ENCODE data around the gene IL22RA1. TPM values are rescaled to one million over a fixed set of nuclear protein-coding genes. Genes with fewer than 3 reads are reported as not detected.
A peak's percentile ranks its signal among the peaks of the same experiment; 100 is the strongest.

The IL22RA1 gene
- total and polyA plus RNA-seq, 2 donors (not counting 1 experiment from before 2014, with no cell fraction given), result under 0.01 to 0.03 TPM

DNA sequence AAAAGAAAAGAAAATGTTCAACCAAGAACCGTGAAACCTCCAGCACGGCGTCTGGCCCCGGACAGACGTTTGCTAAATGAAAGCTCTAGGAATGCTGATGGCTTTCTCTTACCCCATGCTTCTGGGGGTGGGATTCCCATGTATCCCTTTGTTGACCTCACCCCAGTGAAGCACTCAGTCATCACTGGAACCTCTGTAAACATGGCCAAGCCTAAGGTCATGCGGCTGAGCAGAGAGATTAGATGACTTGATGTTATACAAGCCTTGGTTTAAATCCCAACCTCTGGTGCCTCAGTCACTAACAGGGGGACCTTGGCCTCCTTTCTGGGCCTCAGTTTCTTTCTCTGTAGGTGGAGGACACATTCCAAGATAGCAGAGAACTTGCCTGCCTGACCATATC, 28.2 kb downstream of the IL22RA1 start:
- Histone ChIP-seq H4K20me1 (ENCODE audit: control insufficient read depth, extremely low read depth, insufficient read depth, low read length) (no peaks in the 10 kb centered on the region), H3K4me2 (ENCODE audit: extremely low read depth, insufficient read depth, low read length) (no peak overlapping the region), H3K36me3 (ENCODE audit: control insufficient read depth, insufficient read depth, low read length) (no peaks in the 10 kb centered on the region), H3K4me3 (replicated peaks in 1 of 4; ENCODE audit: control extremely low read depth in 1 of 4, insufficient read depth in 1 of 4, low read depth in 3 of 4, low read length in 4 of 4) (no peak overlapping the region), H3K4me1 (ENCODE audit: control insufficient read depth, extremely low read depth, insufficient read depth, low read length) (no peaks in the 10 kb centered on the region), H3K79me2 (ENCODE audit: control insufficient read depth, insufficient read depth, low read length) (no peaks in the 10 kb centered on the region), H3K9ac (ENCODE audit: insufficient read depth, low read length) (no peak overlapping the region), H2AFZ (ENCODE audit: low read length) (no peak overlapping the region), H3K27me3 (ENCODE audit: control insufficient read depth, insufficient read depth, low read length) (peaks cover 12% of the 10 kb centered on the region), H3K27ac (ENCODE audit: insufficient read depth, low read length) (no peak overlapping the region), H3K9me3 (ENCODE audit: control insufficient read depth, insufficient read depth, low read depth, low read length) (no peaks in the 10 kb centered on the region)
- TF ChIP-seq EZH2 (IDR thresholded peaks at IDR 0.05; ENCODE audit: low read length, missing control alignments), result no peak
- TF ChIP-seq, protein P1, sequence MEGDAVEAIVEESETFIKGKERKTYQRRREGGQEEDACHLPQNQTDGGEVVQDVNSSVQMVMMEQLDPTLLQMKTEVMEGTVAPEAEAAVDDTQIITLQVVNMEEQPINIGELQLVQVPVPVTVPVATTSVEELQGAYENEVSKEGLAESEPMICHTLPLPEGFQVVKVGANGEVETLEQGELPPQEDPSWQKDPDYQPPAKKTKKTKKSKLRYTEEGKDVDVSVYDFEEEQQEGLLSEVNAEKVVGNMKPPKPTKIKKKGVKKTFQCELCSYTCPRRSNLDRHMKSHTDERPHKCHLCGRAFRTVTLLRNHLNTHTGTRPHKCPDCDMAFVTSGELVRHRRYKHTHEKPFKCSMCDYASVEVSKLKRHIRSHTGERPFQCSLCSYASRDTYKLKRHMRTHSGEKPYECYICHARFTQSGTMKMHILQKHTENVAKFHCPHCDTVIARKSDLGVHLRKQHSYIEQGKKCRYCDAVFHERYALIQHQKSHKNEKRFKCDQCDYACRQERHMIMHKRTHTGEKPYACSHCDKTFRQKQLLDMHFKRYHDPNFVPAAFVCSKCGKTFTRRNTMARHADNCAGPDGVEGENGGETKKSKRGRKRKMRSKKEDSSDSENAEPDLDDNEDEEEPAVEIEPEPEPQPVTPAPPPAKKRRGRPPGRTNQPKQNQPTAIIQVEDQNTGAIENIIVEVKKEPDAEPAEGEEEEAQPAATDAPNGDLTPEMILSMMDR (conservative IDR thresholded peaks at IDR 0.05 in 1 of 2, IDR thresholded peaks at IDR 0.05 in 1 of 2; ENCODE audit: low read depth in 1 of 2, low read length in 2 of 2), result no peak
- DNase-seq (ENCODE audit: low read depth in 2 of 2), result no peak

DNA sequence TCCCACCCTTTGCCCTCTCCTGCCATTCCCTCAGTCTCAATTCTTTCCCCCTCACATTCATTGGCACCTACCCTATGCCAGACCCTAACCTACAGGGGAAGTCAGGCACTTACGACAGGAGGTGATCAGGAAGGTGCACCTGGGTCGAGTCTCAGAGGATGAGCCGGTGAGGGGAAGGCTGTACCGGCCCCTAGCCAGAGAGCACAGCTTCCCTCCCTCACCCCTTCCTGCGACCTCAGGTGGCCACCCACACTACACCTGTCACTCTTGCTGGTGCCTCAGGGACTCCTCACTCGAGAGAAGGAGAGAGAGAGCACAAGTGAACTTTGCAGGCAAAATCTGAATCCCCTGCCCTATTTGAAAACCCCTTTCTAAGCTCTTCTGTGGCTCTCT, 29.3 kb downstream of the IL22RA1 start:
- peaks cover 12% of the 10 kb centered on the region for H3K27me3 ChIP-seq (ENCODE audit: control insufficient read depth, insufficient read depth, low read length)
- no peak overlapping the region for H3K4me3 ChIP-seq (replicated peaks in 1 of 4; ENCODE audit: control extremely low read depth in 1 of 4, insufficient read depth in 1 of 4, low read depth in 3 of 4, low read length in 4 of 4)
- no peak overlapping the region for H2AFZ ChIP-seq (ENCODE audit: low read length)
- H3K9me3 ChIP-seq (ENCODE audit: control insufficient read depth, insufficient read depth, low read depth, low read length), result no peaks in the 10 kb centered on the region
- no peaks in the 10 kb centered on the region for H3K36me3 ChIP-seq (ENCODE audit: control insufficient read depth, insufficient read depth, low read length)
- no peak overlapping the region for H3K9ac ChIP-seq (ENCODE audit: insufficient read depth, low read length)
- no peak for TF ChIP-seq EZH2 (IDR thresholded peaks at IDR 0.05; ENCODE audit: low read length, missing control alignments)
- TF ChIP-seq, protein P1 (conservative IDR thresholded peaks at IDR 0.05 in 1 of 2, IDR thresholded peaks at IDR 0.05 in 1 of 2; ENCODE audit: low read depth in 1 of 2, low read length in 2 of 2), result no peak
- H3K27ac ChIP-seq (ENCODE audit: insufficient read depth, low read length), result no peak overlapping the region
- H4K20me1 ChIP-seq (ENCODE audit: control insufficient read depth, extremely low read depth, insufficient read depth, low read length), result no peaks in the 10 kb centered on the region
- no peak for DNase-seq (ENCODE audit: low read depth in 2 of 2)
- no peaks in the 10 kb centered on the region for H3K4me1 ChIP-seq (ENCODE audit: control insufficient read depth, extremely low read depth, insufficient read depth, low read length)
- no peaks in the 10 kb centered on the region for H3K79me2 ChIP-seq (ENCODE audit: control insufficient read depth, insufficient read depth, low read length)
- no peak overlapping the region for H3K4me2 ChIP-seq (ENCODE audit: extremely low read depth, insufficient read depth, low read length)

- TF ChIP-seq, protein P1 (conservative IDR thresholded peaks at IDR 0.05 in 1 of 2, IDR thresholded peaks at IDR 0.05 in 1 of 2; ENCODE audit: low read depth in 1 of 2, low read length in 2 of 2), result peak; percentile 43 to 63
- TF ChIP-seq EZH2 (IDR thresholded peaks at IDR 0.05; ENCODE audit: low read length, missing control alignments), result no peak
- no peak within 1 kb of the TSS for H2AFZ ChIP-seq (ENCODE audit: low read length)
- DNase-seq (ENCODE audit: low read depth in 2 of 2), result peak; percentile 70 to 85
- peak within 1 kb of the TSS; percentile 59 for H3K4me2 ChIP-seq (ENCODE audit: extremely low read depth, insufficient read depth, low read length)
- H3K27me3 ChIP-seq (ENCODE audit: control insufficient read depth, insufficient read depth, low read length), result peaks cover 9% of the 10 kb centered on the region
- no peak within 1 kb of the TSS for H3K27ac ChIP-seq (ENCODE audit: insufficient read depth, low read length)
- H3K36me3 ChIP-seq (ENCODE audit: control insufficient read depth, insufficient read depth, low read length), result no peaks in the 10 kb centered on the region
- H4K20me1 ChIP-seq (ENCODE audit: control insufficient read depth, extremely low read depth, insufficient read depth, low read length), result no peaks in the 10 kb centered on the region
- H3K79me2 ChIP-seq (ENCODE audit: control insufficient read depth, insufficient read depth, low read length), result no peaks in the 10 kb centered on the region
- H3K9ac ChIP-seq (ENCODE audit: insufficient read depth, low read length), result no peak within 1 kb of the TSS
- peak within 1 kb of the TSS in 1 of 4 experiments; percentile 17 for H3K4me3 ChIP-seq (replicated peaks in 1 of 4; ENCODE audit: control extremely low read depth in 1 of 4, insufficient read depth in 1 of 4, low read depth in 3 of 4, low read length in 4 of 4)
- no peaks in the 10 kb centered on the region for H3K9me3 ChIP-seq (ENCODE audit: control insufficient read depth, insufficient read depth, low read depth, low read length)
- no peaks in the 10 kb centered on the region for H3K4me1 ChIP-seq (ENCODE audit: control insufficient read depth, extremely low read depth, insufficient read depth, low read length)
Observed at GRCh38 chr1:24111996-24112779, 30.8 kb downstream of the IL22RA1 start, which contains the start of gene MYOM3. Gene MYOM3 (minus strand): TSS chr1:24112135. CDS start chr1:24108636, 3,499 bp downstream.

Measured in fibroblast of lung (primary cell).